SK-N-SH treated with all-trans-retinoic acid at 6 μM for 48 hours (cell line): ENCODE data around the gene RALGPS1.

Experiments
- ATAC-seq: fragments of 200-7000 bp; cut with Tn5 transposase; 3 replicates; pipeline ENCODE4 v1.9.1; 2020; ENCODE audit warnings: mild to moderate bottlenecking, moderate library complexity
- ARNTL ChIP-seq: fragments of 450-650 bp; formaldehyde crosslinking; IDR thresholded peaks from 2 replicates; pipeline ENCODE4 v1.5.0; 2020; ENCODE audit warnings: low read depth, mild to moderate bottlenecking, moderate library complexity, borderline replicate concordance
- BACH2 ChIP-seq: fragments of 250-450 bp; sonication (Bioruptor Pico); IDR thresholded peaks from 2 replicates; pipeline ENCODE4 v1.9.0; 2021; ENCODE audit warnings: mild to moderate bottlenecking, borderline replicate concordance
- CREB5 ChIP-seq: fragments of 250-450 bp; sonication (Bioruptor Pico); IDR thresholded peaks from 2 replicates; pipeline ENCODE4 v1.5.1; 2020; ENCODE audit warnings: low read depth, mild to moderate bottlenecking, moderate library complexity
- CSRNP3 ChIP-seq: fragments of 250-450 bp; sonication (Bioruptor Pico); IDR thresholded peaks from 2 replicates; pipeline ENCODE4 v1.5.1; 2021; ENCODE audit warnings: mild to moderate bottlenecking, moderate library complexity
- ESRRG ChIP-seq: fragments of 250-450 bp; sonication (Bioruptor Pico); IDR thresholded peaks from 2 replicates; pipeline ENCODE4 v1.6.1; 2021; ENCODE audit warnings: mild to moderate bottlenecking
- ISL1 ChIP-seq: fragments of 250-450 bp; sonication (Bioruptor Pico); IDR thresholded peaks from 2 replicates; pipeline ENCODE4 v2.1.2; 2022; ENCODE audit warnings: mild to moderate bottlenecking, moderate library complexity
- PATZ1 ChIP-seq: fragments of 250-450 bp; sonication (Bioruptor Pico); IDR thresholded peaks from 2 replicates; pipeline ENCODE4 v1.8.0; 2020; ENCODE audit warnings: mild to moderate bottlenecking, moderate library complexity, borderline replicate concordance
- POU6F1 ChIP-seq: fragments of 250-450 bp; sonication (Bioruptor Pico); IDR thresholded peaks from 2 replicates; pipeline ENCODE4 v1.8.0; 2021; ENCODE audit warnings: low read depth, mild to moderate bottlenecking, moderate library complexity, borderline replicate concordance
- RARB ChIP-seq: fragments of 250-450 bp; sonication (Bioruptor Pico); IDR thresholded peaks from 2 replicates; pipeline ENCODE4 v1.8.0; 2021; ENCODE audit warnings: mild to moderate bottlenecking, moderate library complexity
- SNAI2 ChIP-seq: fragments of 250-450 bp; sonication (Bioruptor Pico); IDR thresholded peaks from 2 replicates; pipeline ENCODE4 v1.5.0; 2020; ENCODE audit warnings: mild to moderate bottlenecking, moderate library complexity
- TCF4 ChIP-seq: fragments of 250-450 bp; sonication (Bioruptor Pico); IDR thresholded peaks from 2 replicates; pipeline ENCODE4 v1.8.0; 2021; ENCODE audit warnings: mild to moderate bottlenecking, moderate library complexity, borderline replicate concordance
- TOX ChIP-seq: fragments of 250-450 bp; sonication (Bioruptor Pico); IDR thresholded peaks from 2 replicates; pipeline ENCODE4 v1.8.0; 2021; ENCODE audit warnings: mild to moderate bottlenecking, moderate library complexity, borderline replicate concordance
- TSHZ2 ChIP-seq: fragments of 250-450 bp; sonication (Bioruptor Pico); IDR thresholded peaks from 2 replicates; pipeline ENCODE4 v1.5.0; 2020; ENCODE audit warnings: mild to moderate bottlenecking, moderate library complexity
- ZC3H10 ChIP-seq: fragments of 250-450 bp; sonication (Bioruptor Pico); IDR thresholded peaks from 2 replicates; pipeline ENCODE4 v1.5.1; 2021; ENCODE audit warnings: mild to moderate bottlenecking, moderate library complexity
- ZFP3 ChIP-seq: fragments of 250-450 bp; sonication (Bioruptor Pico); IDR thresholded peaks from 2 replicates; pipeline ENCODE4 v1.5.0; 2020; ENCODE audit warnings: mild to moderate bottlenecking, moderate library complexity
- ZFP30 ChIP-seq: fragments of 450-650 bp; formaldehyde crosslinking; IDR thresholded peaks from 2 replicates; pipeline ENCODE4 v1.5.0; 2022; ENCODE audit warnings: mild to moderate bottlenecking, moderate library complexity
- ZNF565 ChIP-seq: fragments of 450-650 bp; formaldehyde crosslinking; conservative IDR thresholded peaks from 2 replicates; pipeline ENCODE4 v1.5.0; 2020; ENCODE audit warnings: low read depth, mild to moderate bottlenecking, moderate library complexity

RALGPS1 gene

GRCh38 chr9:126869368-126869767 lies 45.2 kb upstream of the RALGPS1 start (continued):
- TF ChIP-seq ARNTL (CRISPR knock-in tag) (no peak), TOX (no peak), BACH2 (CRISPR knock-in tag) (no peak), PATZ1 (CRISPR knock-in tag) (no peak)

- no peak for TF ChIP-seq BACH2 (CRISPR knock-in tag)
- no peak for TF ChIP-seq ESRRG (CRISPR knock-in tag)
- TF ChIP-seq POU6F1 (CRISPR knock-in tag), result no peak
- TF ChIP-seq RARB, result no peak
- no peak for TF ChIP-seq ZNF565 (CRISPR knock-in tag)
- no peak for TF ChIP-seq ZFP30 (CRISPR knock-in tag)
- no peak for TF ChIP-seq ISL1 (CRISPR knock-in tag)
- TF ChIP-seq CSRNP3 (CRISPR knock-in tag), result no peak
- no peak for TF ChIP-seq SNAI2 (CRISPR knock-in tag)
- TF ChIP-seq ZFP3 (CRISPR knock-in tag), result no peak
- TF ChIP-seq PATZ1 (CRISPR knock-in tag), result no peak
- no peak for TF ChIP-seq TOX
- TF ChIP-seq ARNTL (CRISPR knock-in tag), result no peak
- no peak for TF ChIP-seq CREB5 (CRISPR knock-in tag)
- TF ChIP-seq TSHZ2 (CRISPR knock-in tag), result no peak
- no peak for TF ChIP-seq TCF4
- ATAC-seq, result no peak
Measured at GRCh38 chr9:126872516-126872915, 42.1 kb upstream of the RALGPS1 start.

GRCh38 chr9:126874546-126875314 lies 39.9 kb upstream of the RALGPS1 start:
- ATAC-seq, result no peak
- TF ChIP-seq TOX, result no peak
- TF ChIP-seq ZC3H10, result no peak
